ENCODE data around the gene CHPF. TPM values are rescaled to one million over a fixed set of nuclear protein-coding genes. Genes with fewer than 3 reads are reported as not detected.
A peak's percentile ranks its signal among the peaks of the same experiment; 100 is the strongest.

Gene CHPF
- total RNA-seq, 1 donor from 2014 or later = 41.9 TPM

- H3K9me3 Mint-ChIP-seq = no peaks in the 10 kb centered on the region
Measured at GRCh38 chr2:219497495-219498279, 45.9 kb downstream of the CHPF start.

GRCh38 chr2:219496825-219497494 is 46.6 kb downstream of the CHPF start:
- H3K4me1 Mint-ChIP-seq (ENCODE audit: low read depth) = peaks cover 33% of the 10 kb centered on the region

More at GRCh38 chr2:219497495-219498279, 45.9 kb downstream of the CHPF start:
- peaks cover 33% of the 10 kb centered on the region for H3K4me1 Mint-ChIP-seq (ENCODE audit: low read depth)
- H3K4me3 Mint-ChIP-seq (ENCODE audit: low read depth) = peak overlapping the region; percentile 96
- H3K27me3 Mint-ChIP-seq (ENCODE audit: low read depth) = peaks cover 47% of the 10 kb centered on the region
- H3K27ac Mint-ChIP-seq = no peak overlapping the region
- no peaks in the 10 kb centered on the region for H3K36me3 Mint-ChIP-seq (ENCODE audit: low read depth)
- intact Hi-C loops (cut with micrococcal nuclease) = loop anchor here (1.0 to 2.0 kb wide), 5 partner anchors 44 to 787 kb away; partner anchors contain the start of genes NHEJ1 and TTLL4
- DNase-seq (ENCODE audit: low spot score) = peak; percentile 36

GRCh38 chr2:219496247-219496824 is 47.3 kb downstream of the CHPF start:
- H3K9me3 Mint-ChIP-seq = no peaks in the 10 kb centered on the region
- H3K4me1 Mint-ChIP-seq (ENCODE audit: low read depth) = peaks cover 30% of the 10 kb centered on the region
- peak overlapping the region; percentile 51 for H3K4me3 Mint-ChIP-seq (ENCODE audit: low read depth)
- intact Hi-C loops (cut with micrococcal nuclease) = no loop called here
- DNase-seq (ENCODE audit: low spot score) = no peak
- H3K27me3 Mint-ChIP-seq (ENCODE audit: low read depth) = peaks cover 47% of the 10 kb centered on the region
- H3K27ac Mint-ChIP-seq = no peak overlapping the region
- H3K36me3 Mint-ChIP-seq (ENCODE audit: low read depth) = no peaks in the 10 kb centered on the region

More at GRCh38 chr2:219496825-219497494, 46.6 kb downstream of the CHPF start:
- Mint-ChIP-seq H3K27me3 (ENCODE audit: low read depth) (peaks cover 47% of the 10 kb centered on the region), H3K36me3 (ENCODE audit: low read depth) (no peaks in the 10 kb centered on the region), H3K4me3 (ENCODE audit: low read depth) (peak overlapping the region; percentile 96), H3K9me3 (no peaks in the 10 kb centered on the region), H3K27ac (no peak overlapping the region)
- intact Hi-C loops (cut with micrococcal nuclease) = no loop called here
- no peak for DNase-seq (ENCODE audit: low spot score)

DNA sequence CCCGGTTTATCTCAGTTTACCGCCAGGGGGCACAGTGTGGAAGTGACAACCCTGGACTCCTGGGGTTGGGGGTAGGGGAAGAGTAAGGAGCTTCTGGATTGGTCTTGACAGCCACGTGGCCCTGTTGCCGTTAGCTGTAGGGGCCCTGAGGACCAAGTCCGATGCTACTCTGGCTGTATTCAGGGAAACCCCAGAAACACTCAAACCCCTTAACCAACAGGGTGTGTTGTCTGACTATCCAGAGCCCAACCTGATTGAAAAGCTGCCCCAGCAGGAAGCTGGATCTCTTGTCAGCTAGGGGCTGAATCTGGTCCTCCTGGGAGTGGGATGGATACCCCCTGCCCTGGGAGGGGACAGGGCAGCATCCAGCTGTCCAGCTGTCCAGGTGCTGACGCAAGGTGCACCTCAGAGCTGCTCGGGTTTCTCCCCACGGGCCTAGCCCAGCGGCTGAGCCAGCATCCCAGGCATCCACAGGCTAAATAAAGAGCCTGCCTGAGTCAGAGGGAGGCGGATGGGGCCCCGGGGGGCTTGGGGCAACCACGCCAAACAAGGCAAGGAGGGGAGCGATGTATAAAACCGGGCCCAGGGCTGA is 48.0 kb downstream of the CHPF start:
- H3K27me3 Mint-ChIP-seq (ENCODE audit: low read depth) = peaks cover 47% of the 10 kb centered on the region
- intact Hi-C loops (cut with micrococcal nuclease) = loop anchor here (1.0 kb wide), 1 partner anchor 35 kb away; no protein-coding TSS in a partner anchor
- peak; percentile 40 for DNase-seq (ENCODE audit: low spot score)

GRCh38 chr2:219494952-219495530 is 48.6 kb downstream of the CHPF start:
- Mint-ChIP-seq H3K4me3 (ENCODE audit: low read depth) (no peak overlapping the region), H3K27me3 (ENCODE audit: low read depth) (peaks cover 47% of the 10 kb centered on the region), H3K27ac (no peak overlapping the region), H3K36me3 (ENCODE audit: low read depth) (no peaks in the 10 kb centered on the region), H3K4me1 (ENCODE audit: low read depth) (peaks cover 23% of the 10 kb centered on the region), H3K9me3 (no peaks in the 10 kb centered on the region)
- no peak for DNase-seq (ENCODE audit: low spot score)
- intact Hi-C loops (cut with micrococcal nuclease) = loop anchor here (1.0 kb wide), 1 partner anchor 35 kb away; no protein-coding TSS in a partner anchor

More for the DNA sequence above, 48.0 kb downstream of the CHPF start:
- Mint-ChIP-seq H3K4me1 (ENCODE audit: low read depth) (peaks cover 27% of the 10 kb centered on the region), H3K27ac (no peak overlapping the region), H3K9me3 (no peaks in the 10 kb centered on the region), H3K4me3 (ENCODE audit: low read depth) (no peak overlapping the region), H3K36me3 (ENCODE audit: low read depth) (no peaks in the 10 kb centered on the region)

DNA sequence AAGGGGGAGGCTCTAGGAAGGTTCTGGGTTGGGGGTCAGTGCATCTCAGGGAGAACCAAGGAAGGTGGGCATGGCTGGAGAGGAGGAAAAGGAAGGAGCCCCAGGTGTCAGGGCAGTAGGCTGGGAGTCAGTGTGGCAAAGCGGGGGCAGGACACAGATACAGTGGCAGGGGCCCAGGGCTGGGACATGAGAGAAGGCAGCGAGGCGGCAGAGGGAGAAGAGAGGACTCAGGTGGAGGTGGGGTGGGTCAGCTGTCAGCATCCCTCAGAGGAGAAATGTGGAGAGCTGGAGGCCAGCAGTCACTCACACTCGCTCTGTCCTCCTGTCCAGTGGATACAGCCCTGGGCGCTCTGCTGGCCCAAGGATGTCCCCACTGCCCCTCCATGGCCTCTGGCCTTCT is 50.5 kb downstream of the CHPF start:
- no peak overlapping the region for H3K4me3 Mint-ChIP-seq (ENCODE audit: low read depth)
- intact Hi-C loops (cut with micrococcal nuclease) = no loop called here
- no peak for DNase-seq (ENCODE audit: low spot score)
- H3K9me3 Mint-ChIP-seq = no peaks in the 10 kb centered on the region
- H3K4me1 Mint-ChIP-seq (ENCODE audit: low read depth) = peaks cover 6% of the 10 kb centered on the region
- no peaks in the 10 kb centered on the region for H3K36me3 Mint-ChIP-seq (ENCODE audit: low read depth)
- peaks cover 43% of the 10 kb centered on the region for H3K27me3 Mint-ChIP-seq (ENCODE audit: low read depth)
- H3K27ac Mint-ChIP-seq = no peak overlapping the region

DNA sequence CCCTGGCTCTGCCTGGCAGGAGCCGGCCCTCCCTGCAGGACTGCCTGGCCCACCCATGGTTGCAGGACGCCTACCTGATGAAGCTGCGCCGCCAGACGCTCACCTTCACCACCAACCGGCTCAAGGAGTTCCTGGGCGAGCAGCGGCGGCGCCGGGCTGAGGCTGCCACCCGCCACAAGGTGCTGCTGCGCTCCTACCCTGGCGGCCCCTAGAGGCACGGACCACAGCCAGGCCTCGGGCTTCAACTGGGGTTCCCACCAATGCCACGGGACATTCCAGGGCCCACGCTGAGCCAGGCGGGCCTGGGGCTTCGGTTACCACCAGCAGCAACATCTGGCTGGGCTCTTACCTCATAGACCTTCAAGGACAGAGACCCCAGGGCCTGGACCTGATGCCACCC is 51.0 kb downstream of the CHPF start:
- DNase-seq (ENCODE audit: low spot score) = no peak
- Mint-ChIP-seq H3K36me3 (ENCODE audit: low read depth) (no peaks in the 10 kb centered on the region), H3K4me1 (ENCODE audit: low read depth) (peaks cover 6% of the 10 kb centered on the region), H3K9me3 (no peaks in the 10 kb centered on the region), H3K27ac (no peak overlapping the region), H3K27me3 (ENCODE audit: low read depth) (peaks cover 42% of the 10 kb centered on the region), H3K4me3 (ENCODE audit: low read depth) (no peak overlapping the region)
- intact Hi-C loops (cut with micrococcal nuclease) = no loop called here

GRCh38 chr2:219491278-219491963 is 52.2 kb downstream of the CHPF start:
- Mint-ChIP-seq H3K36me3 (ENCODE audit: low read depth) (no peaks in the 10 kb centered on the region), H3K27me3 (ENCODE audit: low read depth) (peaks cover 41% of the 10 kb centered on the region), H3K9me3 (no peaks in the 10 kb centered on the region), H3K4me1 (ENCODE audit: low read depth) (peaks cover 4% of the 10 kb centered on the region), H3K27ac (no peak overlapping the region), H3K4me3 (ENCODE audit: low read depth) (no peak overlapping the region)
- intact Hi-C loops (cut with micrococcal nuclease) = no loop called here
- no peak for DNase-seq (ENCODE audit: low spot score)

DNA sequence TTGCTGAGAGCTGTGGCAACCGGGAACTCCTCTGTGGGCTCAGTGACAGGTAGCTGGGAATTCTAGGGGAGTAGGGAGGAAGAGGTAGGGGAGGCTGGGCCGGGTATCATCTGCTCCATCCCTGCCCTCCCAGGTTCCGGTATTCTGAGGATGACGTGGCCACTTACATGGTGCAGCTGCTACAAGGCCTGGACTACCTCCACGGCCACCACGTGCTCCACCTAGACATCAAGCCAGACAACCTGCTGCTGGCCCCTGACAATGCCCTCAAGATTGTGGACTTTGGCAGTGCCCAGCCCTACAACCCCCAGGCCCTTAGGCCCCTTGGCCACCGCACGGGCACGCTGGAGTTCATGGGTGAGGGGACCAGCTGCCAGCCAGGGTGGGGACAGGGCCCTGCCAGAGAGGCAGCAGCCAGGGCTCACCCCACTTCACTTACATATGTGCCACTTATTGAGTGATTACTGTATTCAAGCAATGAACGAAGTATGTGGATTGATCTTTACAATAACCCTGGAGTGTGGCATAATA is 52.9 kb downstream of the CHPF start:
- Mint-ChIP-seq H3K4me3 (ENCODE audit: low read depth) (no peak overlapping the region), H3K36me3 (ENCODE audit: low read depth) (no peaks in the 10 kb centered on the region), H3K27me3 (ENCODE audit: low read depth) (peaks cover 40% of the 10 kb centered on the region), H3K27ac (no peak overlapping the region), H3K4me1 (ENCODE audit: low read depth) (peaks cover 3% of the 10 kb centered on the region), H3K9me3 (no peaks in the 10 kb centered on the region)
- intact Hi-C loops (cut with micrococcal nuclease) = no loop called here
- DNase-seq (ENCODE audit: low spot score) = no peak

DNA sequence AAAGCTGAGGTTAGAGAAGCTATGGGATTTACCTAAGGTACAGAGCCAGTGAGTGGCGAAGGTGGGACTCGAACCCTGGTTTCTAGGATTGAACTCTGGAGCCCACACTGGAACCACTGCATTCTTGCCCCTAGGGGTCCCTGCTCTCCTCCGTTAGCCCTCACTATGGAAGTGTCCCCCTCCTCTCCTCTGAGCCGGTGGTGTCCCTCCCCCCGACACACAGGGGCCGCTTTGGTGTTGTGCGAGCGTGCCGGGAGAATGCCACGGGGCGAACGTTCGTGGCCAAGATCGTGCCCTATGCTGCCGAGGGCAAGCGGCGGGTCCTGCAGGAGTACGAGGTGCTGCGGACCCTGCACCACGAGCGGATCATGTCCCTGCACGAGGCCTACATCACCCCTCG is 53.4 kb downstream of the CHPF start:
- H3K27ac Mint-ChIP-seq = no peak overlapping the region
- H3K9me3 Mint-ChIP-seq = no peaks in the 10 kb centered on the region
- H3K4me3 Mint-ChIP-seq (ENCODE audit: low read depth) = no peak overlapping the region
- H3K36me3 Mint-ChIP-seq (ENCODE audit: low read depth) = no peaks in the 10 kb centered on the region
- no peak for DNase-seq (ENCODE audit: low spot score)
- intact Hi-C loops (cut with micrococcal nuclease) = no loop called here
- peaks cover 41% of the 10 kb centered on the region for H3K27me3 Mint-ChIP-seq (ENCODE audit: low read depth)
- H3K4me1 Mint-ChIP-seq (ENCODE audit: low read depth) = no peaks in the 10 kb centered on the region

DNA sequence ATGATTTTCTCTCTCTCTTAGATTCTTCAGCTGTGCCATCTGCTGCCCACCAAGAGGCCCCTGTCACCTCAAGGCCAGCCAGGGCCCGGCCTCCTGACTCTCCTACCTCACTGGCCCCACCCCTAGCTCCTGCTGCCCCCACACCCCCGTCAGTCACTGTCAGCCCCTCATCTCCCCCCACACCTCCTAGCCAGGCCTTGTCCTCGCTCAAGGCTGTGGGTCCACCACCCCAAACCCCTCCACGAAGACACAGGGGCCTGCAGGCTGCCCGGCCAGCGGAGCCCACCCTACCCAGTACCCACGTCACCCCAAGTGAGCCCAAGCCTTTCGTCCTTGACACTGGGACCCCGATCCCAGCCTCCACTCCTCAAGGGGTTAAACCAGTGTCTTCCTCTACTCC is 54.3 kb downstream of the CHPF start:
- no peak for DNase-seq (ENCODE audit: low spot score)
- intact Hi-C loops (cut with micrococcal nuclease) = no loop called here
- H3K36me3 Mint-ChIP-seq (ENCODE audit: low read depth) = no peaks in the 10 kb centered on the region
- H3K4me1 Mint-ChIP-seq (ENCODE audit: low read depth) = no peaks in the 10 kb centered on the region
- peaks cover 36% of the 10 kb centered on the region for H3K27me3 Mint-ChIP-seq (ENCODE audit: low read depth)
- H3K4me3 Mint-ChIP-seq (ENCODE audit: low read depth) = no peak overlapping the region
- no peaks in the 10 kb centered on the region for H3K9me3 Mint-ChIP-seq
- no peak overlapping the region for H3K27ac Mint-ChIP-seq
